AG09319 (cell line): ENCODE measurements around the gene TSKS.

Source experiments
- DNase-seq: peaks from one replicate; pipeline ENCODE4 v3.0.0-alpha.2; 2010; ENCODE audit warnings: low read depth; ENCODE audit errors: extremely low read depth
- TF ChIP-seq, protein P1 (sequence below): IDR thresholded peaks from 2 replicates; pipeline ENCODE4 v1.5.1; 2011; ENCODE audit warnings: low read depth, mild to moderate bottlenecking, inconsistent platforms, low read length, moderate library complexity

TSKS gene

DNA sequence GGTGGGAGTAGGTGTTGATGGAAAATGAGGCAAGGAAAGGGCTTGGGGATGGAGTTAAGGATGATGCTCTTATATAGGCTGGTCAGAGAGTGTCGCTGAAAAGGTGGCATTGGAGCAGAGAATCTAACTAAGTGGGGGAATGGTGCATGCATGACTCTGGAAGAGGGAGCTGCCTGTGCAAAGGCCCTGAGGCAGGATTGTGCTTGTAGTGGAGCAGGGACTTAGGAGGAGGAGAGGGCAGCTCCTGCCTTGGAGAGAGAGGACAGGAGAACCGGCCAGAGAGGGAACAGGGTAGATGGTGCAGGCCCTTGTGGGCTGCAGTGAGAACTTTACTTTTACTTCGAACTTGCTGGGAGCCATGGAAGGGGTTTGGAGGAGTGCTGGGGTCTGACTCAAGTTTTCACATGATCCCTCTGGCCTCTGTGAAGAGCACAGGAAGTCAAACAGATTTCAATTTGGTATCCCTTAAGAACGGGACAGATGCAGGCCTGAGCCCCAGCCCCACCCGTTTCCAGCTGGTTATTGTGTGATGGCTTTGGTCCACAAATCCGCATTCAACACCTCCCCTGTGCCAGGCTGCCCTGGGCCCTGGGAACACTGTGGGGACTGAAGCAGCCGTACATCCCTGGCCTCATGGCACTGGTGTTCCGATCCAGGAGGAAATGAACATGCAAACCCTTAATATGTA is 10.7 kb upstream of the TSKS start:
- DNase-seq: no peak
- TF ChIP-seq, protein P1, sequence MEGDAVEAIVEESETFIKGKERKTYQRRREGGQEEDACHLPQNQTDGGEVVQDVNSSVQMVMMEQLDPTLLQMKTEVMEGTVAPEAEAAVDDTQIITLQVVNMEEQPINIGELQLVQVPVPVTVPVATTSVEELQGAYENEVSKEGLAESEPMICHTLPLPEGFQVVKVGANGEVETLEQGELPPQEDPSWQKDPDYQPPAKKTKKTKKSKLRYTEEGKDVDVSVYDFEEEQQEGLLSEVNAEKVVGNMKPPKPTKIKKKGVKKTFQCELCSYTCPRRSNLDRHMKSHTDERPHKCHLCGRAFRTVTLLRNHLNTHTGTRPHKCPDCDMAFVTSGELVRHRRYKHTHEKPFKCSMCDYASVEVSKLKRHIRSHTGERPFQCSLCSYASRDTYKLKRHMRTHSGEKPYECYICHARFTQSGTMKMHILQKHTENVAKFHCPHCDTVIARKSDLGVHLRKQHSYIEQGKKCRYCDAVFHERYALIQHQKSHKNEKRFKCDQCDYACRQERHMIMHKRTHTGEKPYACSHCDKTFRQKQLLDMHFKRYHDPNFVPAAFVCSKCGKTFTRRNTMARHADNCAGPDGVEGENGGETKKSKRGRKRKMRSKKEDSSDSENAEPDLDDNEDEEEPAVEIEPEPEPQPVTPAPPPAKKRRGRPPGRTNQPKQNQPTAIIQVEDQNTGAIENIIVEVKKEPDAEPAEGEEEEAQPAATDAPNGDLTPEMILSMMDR: no peak

DNA sequence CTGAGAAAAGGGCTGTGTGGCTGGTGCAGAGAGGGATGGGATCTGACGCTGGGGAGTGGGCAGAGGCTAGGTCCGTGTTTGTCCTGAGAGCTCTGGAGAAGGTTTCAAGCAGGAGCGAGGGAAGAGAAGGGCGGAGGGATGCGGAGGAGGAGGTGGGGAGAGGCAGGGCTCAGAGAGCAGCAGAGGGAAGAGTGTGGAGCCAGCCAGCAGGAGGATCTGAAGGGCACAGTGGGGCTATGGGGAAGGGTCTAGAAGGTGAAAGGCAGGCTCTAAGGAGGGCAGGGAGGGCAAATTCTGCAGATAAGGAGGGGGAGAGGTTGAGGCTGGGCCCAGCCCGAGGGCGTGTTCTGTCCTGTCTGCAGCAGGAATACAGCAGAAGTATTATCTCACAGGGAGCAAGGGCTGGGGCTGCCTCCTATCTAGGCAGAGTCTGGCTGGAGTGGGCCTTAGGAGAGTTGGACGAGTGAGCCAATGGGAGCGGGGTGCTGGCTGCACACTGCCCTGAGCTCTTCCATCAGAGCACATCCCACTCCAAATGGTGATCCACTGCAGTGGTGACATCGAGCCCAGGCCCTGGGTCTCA is 9.8 kb upstream of the TSKS start:
- DNase-seq: no peak
- TF ChIP-seq, protein P1: no peak

DNA sequence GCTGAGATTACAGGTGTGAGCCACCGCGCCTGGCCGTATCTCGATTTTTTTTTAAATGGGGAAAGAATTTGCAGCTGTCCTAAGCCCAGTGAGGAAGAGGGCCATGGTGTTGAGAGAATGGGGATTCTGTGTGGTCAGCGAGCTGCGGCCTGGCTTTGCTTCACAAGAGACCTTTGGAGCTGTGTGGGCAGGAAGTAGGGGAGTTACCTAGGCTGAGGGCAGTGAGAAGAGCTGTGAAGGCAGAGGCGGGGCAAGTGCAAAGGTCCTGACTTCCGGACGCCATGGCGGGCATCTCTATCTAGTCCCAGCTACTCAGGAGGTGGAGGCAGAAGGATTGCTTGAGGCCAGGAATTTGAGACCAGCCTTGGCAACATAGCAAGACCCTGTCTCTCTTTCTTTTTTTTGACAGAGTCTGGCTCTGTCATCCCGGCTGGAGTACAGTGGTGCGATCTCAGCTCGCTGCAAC is 8.6 kb upstream of the TSKS start:
- TF ChIP-seq, protein P1: no peak
- DNase-seq: no peak

DNA sequence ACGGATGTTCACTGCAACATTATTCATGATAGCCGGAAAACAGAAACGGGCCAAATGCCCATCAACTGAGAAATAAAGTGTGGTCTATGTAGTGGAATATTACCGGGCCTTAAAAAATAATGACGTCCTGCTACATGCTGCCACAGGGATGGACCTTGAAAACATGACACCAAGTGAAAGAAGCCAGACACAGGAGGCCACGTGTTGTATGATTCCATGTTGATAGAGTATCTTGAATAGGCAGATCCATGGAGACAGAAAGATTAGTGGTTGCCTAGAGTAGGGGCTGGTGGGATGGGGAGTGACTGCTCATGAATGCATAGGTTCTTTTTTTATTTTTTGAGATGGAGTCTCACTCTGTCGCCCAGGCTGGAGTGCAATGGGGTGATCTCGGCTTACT is 7.4 kb upstream of the TSKS start:
- TF ChIP-seq, protein P1: no peak
- DNase-seq: no peak

DNA sequence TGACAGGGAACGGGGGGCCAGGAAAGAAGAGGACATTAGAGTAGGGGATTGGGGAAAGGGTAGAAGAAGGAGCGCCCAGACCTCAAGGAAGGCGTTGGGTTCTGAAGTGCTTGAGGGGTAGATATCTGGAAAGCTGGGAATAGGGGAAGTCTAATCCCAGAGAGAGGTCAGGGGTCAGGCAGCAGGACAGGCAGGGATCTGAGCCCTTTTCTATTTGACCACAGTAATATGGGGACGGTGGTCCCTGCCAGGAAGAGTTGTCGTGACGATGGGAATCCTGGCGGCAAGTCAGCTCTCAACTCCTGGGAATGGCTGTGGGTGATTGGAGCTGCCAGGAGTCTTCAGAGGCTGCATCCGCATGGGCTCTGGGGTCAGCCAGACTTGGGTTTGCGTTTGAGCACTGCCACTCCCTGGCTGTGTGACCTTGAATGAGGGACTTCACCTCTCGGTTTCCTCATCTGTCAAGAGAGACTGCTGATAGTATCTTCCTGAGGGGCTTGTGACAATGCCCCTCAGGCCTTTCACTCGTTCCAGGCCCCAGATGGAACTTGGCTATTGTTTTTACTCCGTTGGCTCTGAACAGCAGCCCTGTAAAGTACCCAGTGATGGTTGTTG is 5.0 kb upstream of the TSKS start:
- TF ChIP-seq, protein P1: no peak
- DNase-seq: no peak

DNA sequence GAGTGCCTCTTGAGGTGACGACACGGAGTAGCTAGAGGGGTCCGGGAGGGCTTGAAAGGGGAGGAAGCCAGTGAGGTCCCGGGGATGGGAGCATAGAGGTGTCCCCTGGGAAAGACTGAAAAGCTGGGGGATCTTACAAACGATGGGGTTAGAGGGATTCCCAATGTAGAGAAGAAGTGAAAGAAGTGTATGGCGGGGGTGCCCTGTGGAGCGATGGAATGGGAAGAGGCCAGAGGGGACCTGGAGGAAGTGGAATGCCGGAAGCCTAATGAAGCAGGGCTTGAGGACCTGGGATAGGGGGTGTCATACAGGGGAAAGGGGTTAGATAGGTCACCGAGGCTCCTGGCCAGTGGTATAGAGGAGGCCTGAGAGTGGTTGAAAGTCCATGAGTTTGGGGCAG is 4.3 kb upstream of the TSKS start:
- no peak for DNase-seq
- TF ChIP-seq, protein P1: no peak

DNA sequence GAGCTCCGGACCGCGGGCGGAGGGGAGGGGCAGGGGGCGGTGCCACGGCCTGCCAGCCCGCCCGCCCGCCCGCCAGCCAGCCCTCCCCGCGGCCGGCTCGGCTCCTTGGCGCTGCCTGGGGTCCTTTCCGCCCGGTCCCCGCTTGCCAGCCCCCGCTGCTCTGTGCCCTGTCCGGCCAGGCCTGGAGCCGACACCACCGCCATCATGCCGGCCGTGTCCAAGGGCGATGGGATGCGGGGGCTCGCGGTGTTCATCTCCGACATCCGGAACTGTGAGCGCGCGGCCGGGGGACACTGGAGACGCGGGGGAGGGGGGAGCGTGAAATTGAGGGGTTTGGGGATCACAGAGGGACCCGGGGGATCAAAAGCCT is 3.8 kb upstream of the TSKS start, which contains the start of gene AP2A1:
AP2A1 (plus strand) TSS at position 72 of the 370 bp plus-strand sequence; CDS start at position 205, 133 bp downstream.
- TF ChIP-seq, protein P1: no peak

More for the DNA sequence above, 3.8 kb upstream of the TSKS start, which contains the start of gene AP2A1:
- no peak for DNase-seq
